OCI-LY1 (cell line): ENCODE data around the gene AKAP9.

Experiments
- H2AFZ ChIP-seq: fragments of 200-600 bp; sonication (generic), shearing (Covaris generic); 2 replicates; pipeline ENCODE4 v1.6.0; 2014; ENCODE audit warnings: antibody characterized with exemption, mild to moderate bottlenecking, low read length
- H3F3A ChIP-seq: fragments of 200-600 bp; sonication (generic), shearing (Covaris generic); 2 replicates; pipeline ENCODE4 v1.6.0; 2014; ENCODE audit warnings: mild to moderate bottlenecking, antibody characterized with exemption, low read length, moderate library complexity; ENCODE audit not compliant: insufficient read depth
- H3K27ac ChIP-seq: fragments of 200-600 bp; sonication (generic); 2 replicates; pipeline ENCODE4 v1.5.1; 2014; ENCODE audit warnings: low read length, mixed run types, mild to moderate bottlenecking, low read depth; ENCODE audit not compliant: poor library complexity, severe bottlenecking
- H3K27me3 ChIP-seq: fragments of 200-600 bp; sonication (generic); 2 replicates; pipeline ENCODE4 v1.6.0; 2014; ENCODE audit warnings: antibody characterized with exemption, mild to moderate bottlenecking, low read length, moderate library complexity; ENCODE audit not compliant: insufficient read depth
- H3K36me3 ChIP-seq: fragments of 200-600 bp; sonication (generic); 2 replicates; pipeline ENCODE4 v1.6.1; 2014; ENCODE audit warnings: mild to moderate bottlenecking, antibody characterized with exemption, low read length, moderate library complexity, mixed read lengths; ENCODE audit not compliant: insufficient read depth
- H3K4me1 ChIP-seq: fragments of 200-600 bp; sonication (generic); 2 replicates; pipeline ENCODE4 v1.5.1; 2014; ENCODE audit warnings: mild to moderate bottlenecking, low read length, moderate library complexity; ENCODE audit not compliant: insufficient read depth, severe bottlenecking
- H3K4me2 ChIP-seq: fragments of 200-600 bp; sonication (generic), shearing (Covaris generic); 2 replicates; pipeline ENCODE4 v1.6.1; 2014; ENCODE audit warnings: low read length
- H3K4me3 ChIP-seq: fragments of 200-600 bp; sonication (generic); 2 replicates; pipeline ENCODE4 v1.5.1; 2014; ENCODE audit warnings: low read length, low read depth, mild to moderate bottlenecking, mixed read lengths; ENCODE audit not compliant: poor library complexity, severe bottlenecking
- H3K79me2 ChIP-seq: fragments of 200-600 bp; shearing (Covaris generic); 2 replicates; pipeline ENCODE4 v1.6.1; 2016; ENCODE audit warnings: mixed run types, low read length, mixed read lengths; ENCODE audit not compliant: insufficient read depth
- H3K9ac ChIP-seq: fragments of 200-600 bp; sonication (generic), shearing (Covaris generic); 2 replicates; pipeline ENCODE4 v1.6.1; 2014; ENCODE audit warnings: mild to moderate bottlenecking, low read length, mixed read lengths
- H3K9me2 ChIP-seq: fragments of 200-600 bp; sonication (generic), shearing (Covaris generic); 2 replicates; pipeline ENCODE4 v1.6.1; 2014; ENCODE audit warnings: low read depth, mild to moderate bottlenecking, low read length, mixed read lengths
- H3K9me3 ChIP-seq: fragments of 200-600 bp; shearing (Covaris generic); 2 replicates; pipeline ENCODE4 v1.6.1; 2014; ENCODE audit warnings: low read length, mixed read lengths
- H4K20me1 ChIP-seq: fragments of 200-600 bp; sonication (generic), shearing (Covaris generic); 2 replicates; pipeline ENCODE4 v1.6.0; 2016; ENCODE audit warnings: mild to moderate bottlenecking, low read length; ENCODE audit not compliant: insufficient read depth
- CTCF ChIP-seq: fragments of 200-600 bp; sonication (generic), shearing (Covaris generic); IDR thresholded peaks from 2 replicates; pipeline ENCODE4 v1.5.1; 2017; ENCODE audit warnings: mild to moderate bottlenecking, antibody characterized with exemption, low read length, moderate library complexity, mixed read lengths
- EZH2 ChIP-seq: fragments of 200-600 bp; sonication (generic), shearing (Covaris generic); IDR thresholded peaks from 2 replicates; pipeline ENCODE4 v1.8.0; 2017; ENCODE audit warnings: borderline replicate concordance, mixed run types, mild to moderate bottlenecking, antibody characterized with exemption, low read length, moderate library complexity, mixed read lengths

AKAP9 gene

GRCh38 chr7:92043637-92044036 is 103.0 kb downstream of the AKAP9 start:
- Histone ChIP-seq H4K20me1 (no peaks in the 10 kb centered on the region), H3K27me3 (no peaks in the 10 kb centered on the region), H2AFZ (no peak overlapping the region), H3K9me3 (no peaks in the 10 kb centered on the region), H3K79me2 (no peaks in the 10 kb centered on the region), H3K9ac (no peak overlapping the region), H3K4me1 (no peaks in the 10 kb centered on the region), H3K27ac (no peak overlapping the region), H3K36me3 (peaks cover 57% of the 10 kb centered on the region), H3K4me3 (no peak overlapping the region), H3K9me2 (no peaks in the 10 kb centered on the region), H3F3A (no peaks in the 10 kb centered on the region), H3K4me2 (no peak overlapping the region)
- TF ChIP-seq EZH2 (no peak), CTCF (no peak)

- no peak overlapping the region for H3K4me3 ChIP-seq
- no peaks in the 10 kb centered on the region for H3K9me2 ChIP-seq
- TF ChIP-seq EZH2 (no peak), CTCF (no peak)
- no peak overlapping the region for H2AFZ ChIP-seq
- no peaks in the 10 kb centered on the region for H3K79me2 ChIP-seq
- H3K9me3 ChIP-seq: no peaks in the 10 kb centered on the region
- no peak overlapping the region for H3K27ac ChIP-seq
- H4K20me1 ChIP-seq: no peaks in the 10 kb centered on the region
- no peak overlapping the region for H3K4me2 ChIP-seq
- no peaks in the 10 kb centered on the region for H3F3A ChIP-seq
- peaks cover 60% of the 10 kb centered on the region for H3K36me3 ChIP-seq
- H3K9ac ChIP-seq: no peak overlapping the region
- no peaks in the 10 kb centered on the region for H3K4me1 ChIP-seq
- H3K27me3 ChIP-seq: no peaks in the 10 kb centered on the region
Measured at GRCh38 chr7:92044148-92044547, 103.5 kb downstream of the AKAP9 start.

GRCh38 chr7:92044940-92045339 is 104.3 kb downstream of the AKAP9 start:
- H3K4me2 ChIP-seq: no peak overlapping the region
- no peaks in the 10 kb centered on the region for H3K79me2 ChIP-seq
- no peak overlapping the region for H3K9ac ChIP-seq
- no peaks in the 10 kb centered on the region for H4K20me1 ChIP-seq
- H3K9me2 ChIP-seq: no peaks in the 10 kb centered on the region
- H3K27me3 ChIP-seq: no peaks in the 10 kb centered on the region
- no peaks in the 10 kb centered on the region for H3K9me3 ChIP-seq
- peaks cover 61% of the 10 kb centered on the region for H3K36me3 ChIP-seq
- TF ChIP-seq EZH2 (no peak), CTCF (no peak)
- no peaks in the 10 kb centered on the region for H3K4me1 ChIP-seq
- no peak overlapping the region for H3K27ac ChIP-seq
- no peaks in the 10 kb centered on the region for H3F3A ChIP-seq
- H3K4me3 ChIP-seq: no peak overlapping the region
- no peak overlapping the region for H2AFZ ChIP-seq
